DOHH2 (cell line): ENCODE results near the gene HOXA9.

ENCODE experiments used
- H3F3A ChIP-seq: fragments of 200-600 bp; sonication (generic), shearing (Covaris generic); 2 replicates; pipeline ENCODE4 v1.6.0; 2016; ENCODE audit warnings: antibody characterized with exemption, mild to moderate bottlenecking; ENCODE audit not compliant: control insufficient read depth, insufficient read depth
- H3K27ac ChIP-seq: fragments of 200-600 bp; sonication (generic); 2 replicates; pipeline ENCODE4 v1.5.1; 2014; ENCODE audit warnings: low read depth, mild to moderate bottlenecking, low read length, moderate library complexity
- H3K27me3 ChIP-seq: fragments of 200-600 bp; sonication (generic); 2 replicates; pipeline ENCODE4 v1.6.1; 2014; ENCODE audit warnings: mild to moderate bottlenecking, low read length, mixed read lengths; ENCODE audit not compliant: control insufficient read depth
- H3K36me3 ChIP-seq: fragments of 200-600 bp; sonication (generic); 2 replicates; pipeline ENCODE4 v1.6.1; 2014; ENCODE audit warnings: mild to moderate bottlenecking, low read length, moderate library complexity, mixed read lengths; ENCODE audit not compliant: control insufficient read depth
- H3K4me1 ChIP-seq: fragments of 200-600 bp; sonication (generic); 2 replicates; pipeline ENCODE4 v1.6.1; 2014; ENCODE audit warnings: mild to moderate bottlenecking, low read length, mixed read lengths; ENCODE audit not compliant: control insufficient read depth
- H3K4me2 ChIP-seq: fragments of 200-600 bp; sonication (generic); 2 replicates; pipeline ENCODE4 v1.6.0; 2014; ENCODE audit warnings: mild to moderate bottlenecking, low read length, moderate library complexity
- H3K4me3 ChIP-seq: fragments of 200-600 bp; sonication (generic); 2 replicates; pipeline ENCODE4 v1.5.1; 2014; ENCODE audit warnings: mild to moderate bottlenecking, low read length, mixed read lengths
- H3K79me2 ChIP-seq: fragments of 200-600 bp; sonication (generic); 2 replicates; pipeline ENCODE4 v1.6.1; 2014; ENCODE audit warnings: mild to moderate bottlenecking, low read length, mixed read lengths; ENCODE audit not compliant: control insufficient read depth
- H3K9me2 ChIP-seq: fragments of 200-600 bp; sonication (generic); replicated peaks from 2 replicates; pipeline ENCODE4 v1.6.1; 2014; ENCODE audit warnings: mild to moderate bottlenecking, low read length, mixed read lengths; ENCODE audit not compliant: control insufficient read depth
- H3K9me3 ChIP-seq: fragments of 200-600 bp; sonication (generic); 2 replicates; pipeline ENCODE4 v1.6.1; 2014; ENCODE audit warnings: antibody characterized with exemption, low read length, mixed read lengths; ENCODE audit not compliant: control insufficient read depth, insufficient read depth
- H4K20me1 ChIP-seq: fragments of 200-600 bp; sonication (generic); 2 replicates; pipeline ENCODE4 v1.6.0; 2014; ENCODE audit warnings: low read depth, mild to moderate bottlenecking, antibody characterized with exemption, low read length, moderate library complexity; ENCODE audit not compliant: control insufficient read depth, insufficient read depth
- CTCF ChIP-seq: fragments of 200-600 bp; sonication (generic); IDR thresholded peaks from one replicate; pipeline ENCODE4 v1.5.1; 2014; ENCODE audit warnings: antibody characterized with exemption, mild to moderate bottlenecking, low read depth, low read length; ENCODE audit not compliant: poor library complexity, severe bottlenecking
- EZH2phosphoT487 ChIP-seq: fragments of 200-600 bp; sonication (generic); IDR thresholded peaks from 2 replicates; pipeline ENCODE4 v1.6.1; 2017; ENCODE audit warnings: borderline replicate concordance, mild to moderate bottlenecking, antibody characterized with exemption, low read length, moderate library complexity, mixed read lengths

HOXA9 gene

DNA sequence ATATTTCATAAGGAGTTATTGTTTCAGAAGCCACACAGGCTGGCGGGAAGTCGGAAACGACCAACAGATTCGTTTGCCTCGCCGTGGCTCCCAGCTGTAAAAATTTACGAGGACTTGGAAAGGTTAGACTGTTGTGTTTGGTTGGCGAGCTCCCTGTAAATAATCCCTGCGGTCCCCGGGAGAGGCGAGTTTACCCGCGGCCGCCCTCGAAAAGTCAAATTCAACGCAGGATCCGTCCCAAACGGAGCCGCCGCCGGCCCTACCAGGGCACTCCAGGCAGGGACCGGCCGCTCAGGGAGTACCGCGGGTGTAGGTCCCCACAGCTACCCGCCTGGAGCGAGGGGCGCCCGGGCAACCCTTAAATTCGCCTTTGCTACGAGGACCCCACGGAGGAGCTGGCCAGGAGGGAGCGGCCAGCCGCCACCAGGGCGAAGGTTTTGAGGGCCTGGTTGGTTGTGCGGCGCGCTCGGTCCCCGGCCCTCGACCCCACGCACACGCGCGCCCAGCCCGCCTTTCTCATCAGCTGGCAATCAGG lies 726 bp upstream of the HOXA9 start:
- Histone ChIP-seq H3K27me3 (peaks cover 71% of the 10 kb centered on the region), H3K27ac (no peak overlapping the region)

GRCh38 chr7:27164367-27165088 lies 809 bp downstream of the HOXA9 start:
- peak overlapping the region; percentile 28; the same call in 1 of the 2 replicates for H3K4me2 ChIP-seq
- peaks cover 15% of the 10 kb centered on the region for H3K4me1 ChIP-seq
- H3K27me3 ChIP-seq, result peaks cover 63% of the 10 kb centered on the region
- H3K9me3 ChIP-seq, result no peaks in the 10 kb centered on the region
- H3K27ac ChIP-seq, result no peak overlapping the region
- H3K79me2 ChIP-seq, result no peaks in the 10 kb centered on the region
- no peaks in the 10 kb centered on the region for H3K9me2 ChIP-seq
- TF ChIP-seq CTCF (no peak), EZH2phosphoT487 (no peak)
- no peaks in the 10 kb centered on the region; the same call in 1 of the 2 replicates for H3F3A ChIP-seq
- H4K20me1 ChIP-seq, result no peaks in the 10 kb centered on the region
- no peak overlapping the region for H3K4me3 ChIP-seq
- no peaks in the 10 kb centered on the region for H3K36me3 ChIP-seq

More for the DNA sequence above, 726 bp upstream of the HOXA9 start:
- H3K4me1 ChIP-seq, result peaks cover 7% of the 10 kb centered on the region
- H4K20me1 ChIP-seq, result peaks cover 5% of the 10 kb centered on the region; the same call in 1 of the 2 replicates
- no peak for TF ChIP-seq CTCF
- TF ChIP-seq EZH2phosphoT487, result no peak
- H3K79me2 ChIP-seq, result no peaks in the 10 kb centered on the region
- no peaks in the 10 kb centered on the region for H3K9me2 ChIP-seq
- H3K9me3 ChIP-seq, result no peaks in the 10 kb centered on the region
- H3K4me3 ChIP-seq, result no peak overlapping the region
- no peaks in the 10 kb centered on the region for H3K36me3 ChIP-seq
- H3F3A ChIP-seq, result peaks cover 7% of the 10 kb centered on the region
- H3K4me2 ChIP-seq, result no peak overlapping the region

DNA sequence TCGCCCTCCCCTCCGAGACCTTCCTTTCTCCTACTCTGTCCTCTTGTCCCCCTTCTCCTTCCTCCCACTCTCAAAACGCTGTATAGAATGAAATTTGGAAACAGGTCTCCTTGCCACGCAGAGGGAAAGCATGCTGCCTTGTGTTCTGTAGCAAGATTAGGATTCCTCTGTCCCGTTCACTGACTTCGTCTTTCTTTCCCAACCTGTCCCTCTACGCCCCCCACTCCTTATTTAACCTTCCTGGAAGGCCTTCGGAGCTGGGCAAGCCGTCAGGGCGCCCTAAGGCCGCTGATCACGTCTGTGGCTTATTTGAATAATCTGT lies 1.3 kb downstream of the HOXA9 start:
- no peak for TF ChIP-seq EZH2phosphoT487
- TF ChIP-seq CTCF, result peak; percentile 28
- no peaks in the 10 kb centered on the region for H3K79me2 ChIP-seq
- no peaks in the 10 kb centered on the region; the same call in 1 of the 2 replicates for H3F3A ChIP-seq
- H3K27ac ChIP-seq, result no peak overlapping the region
- peaks cover 15% of the 10 kb centered on the region for H3K4me1 ChIP-seq
- no peaks in the 10 kb centered on the region for H3K9me3 ChIP-seq
- H3K4me2 ChIP-seq, result no peak overlapping the region; the same call in 1 of the 2 replicates
- no peaks in the 10 kb centered on the region for H4K20me1 ChIP-seq
- no peaks in the 10 kb centered on the region for H3K36me3 ChIP-seq
- H3K4me3 ChIP-seq, result no peak overlapping the region
- H3K9me2 ChIP-seq, result no peaks in the 10 kb centered on the region
- peaks cover 63% of the 10 kb centered on the region for H3K27me3 ChIP-seq
